Colon (tissue), 2 donors: ENCODE data around the gene KIAA0319L.
"Not testable (repeated sequence)": the region's sequence is repeated elsewhere in the genome, so short reads cannot be mapped to it uniquely, and the experiment has no call there.

Experiments used
- FAIRE-seq: peaks from 2 replicates; lab custom pipeline; 2012; peaks lifted over from hg19 to GRCh38; lab: Jason Lieb, UNC
- donor health status: control.
- donor health status: control.

Gene KIAA0319L

GRCh38 chr1:35580949-35581388 lies 23.8 kb upstream of the KIAA0319L start:
- no peak for FAIRE-seq

- FAIRE-seq, result no peak
Observed at GRCh38 chr1:35577071-35577998, 20.1 kb upstream of the KIAA0319L start.

GRCh38 chr1:35576766-35577070 lies 19.5 kb upstream of the KIAA0319L start:
- FAIRE-seq, result not testable (repeated sequence)

- FAIRE-seq, result no peak
Observed at GRCh38 chr1:35576061-35576765, 19.0 kb upstream of the KIAA0319L start.

GRCh38 chr1:35575416-35575958 lies 18.3 kb upstream of the KIAA0319L start:
- no peak for FAIRE-seq

- FAIRE-seq, result no peak
Observed at GRCh38 chr1:35574655-35575415, 17.6 kb upstream of the KIAA0319L start.

- no peak for FAIRE-seq
Observed at GRCh38 chr1:35574125-35574654, 17.0 kb upstream of the KIAA0319L start.

GRCh38 chr1:35573198-35574124 lies 16.3 kb upstream of the KIAA0319L start, which contains the start of gene TFAP2E:
Gene TFAP2E, plus strand, starts transcription at chr1:35573314. Its CDS starts 264 bp downstream, at chr1:35573578.
- no peak for FAIRE-seq

- FAIRE-seq, result no peak
Observed at GRCh38 chr1:35572296-35572695, 15.1 kb upstream of the KIAA0319L start.

GRCh38 chr1:35571263-35571662 lies 14.1 kb upstream of the KIAA0319L start:
- FAIRE-seq, result no peak

- no peak for FAIRE-seq
Observed at GRCh38 chr1:35570589-35571137, 13.5 kb upstream of the KIAA0319L start.

GRCh38 chr1:35569936-35570335 lies 12.7 kb upstream of the KIAA0319L start:
- no peak for FAIRE-seq

GRCh38 chr1:35568975-35569395 lies 11.8 kb upstream of the KIAA0319L start:
- FAIRE-seq, result no peak

GRCh38 chr1:35567947-35568558 lies 10.8 kb upstream of the KIAA0319L start:
- FAIRE-seq, result no peak

- FAIRE-seq, result no peak
Observed at GRCh38 chr1:35565742-35566133, 8.5 kb upstream of the KIAA0319L start.

- no peak for FAIRE-seq
Observed at GRCh38 chr1:35564884-35565741, 7.9 kb upstream of the KIAA0319L start.

- no peak for FAIRE-seq
Observed at GRCh38 chr1:35564037-35564883, 7.1 kb upstream of the KIAA0319L start.

GRCh38 chr1:35563166-35563565 lies 6.0 kb upstream of the KIAA0319L start:
- FAIRE-seq, result no peak
